ENCODE data around the gene SLX4IP.

GRCh38 chr20:10433014-10433622, 2.0 kb upstream of the SLX4IP start:
- TF ChIP-seq EHMT2 (IDR thresholded peaks at IDR 0.05; ENCODE audit: low read depth) (no peak), ELK1 (IDR thresholded peaks at IDR 0.05; ENCODE audit: low read depth, low read length) (no peak), CTCF (IDR thresholded peaks at IDR 0.05) (no peak)
